ENCODE data around the gene PLCD1. TPM values are rescaled to one million over a fixed set of nuclear protein-coding genes. Genes with fewer than 3 reads are reported as not detected.

PLCD1 gene
- total and polyA plus RNA-seq, 5 donors, result 11.2 to 17.7 (median 13.7) TPM

Small RNA genes lying within 50 kb of the gene (microRNA-seq; reads per million reads assigned to microRNA genes)
- gene MIR26A1, result 10.7 to 361 reads per million in 2 donors

Other genes with a start within 250 kb of the PLCD1 start
- 10 to 100 TPM; 38.3 to 50.9 (median 41.0) TPM for gene CTDSPL, start 167.8 kb downstream of the PLCD1 start, total RNA-seq
- 13.6 TPM for gene CTDSPL, start 167.8 kb downstream of the PLCD1 start, polyA plus RNA-seq
- 1 to 10 TPM; 4.0 to 9.7 (median 8.8) TPM for gene VILL, start 38.9 kb downstream of the PLCD1 start, total RNA-seq
- gene VILL, start 38.9 kb downstream of the PLCD1 start, polyA plus RNA-seq, result 5.4 TPM
- gene DLEC1, start 9.6 kb upstream of the PLCD1 start, total RNA-seq, result 1 to 10 TPM in 1 of 4 donors, under 1 TPM in 3; 0.23 to 1.0 (median 0.61) TPM
- gene DLEC1, start 9.6 kb upstream of the PLCD1 start, polyA plus RNA-seq, result 0.48 TPM
- gene ACAA1, start 107.5 kb upstream of the PLCD1 start, total RNA-seq, result 10 to 100 TPM; 80.8 to 98.8 (median 88.4) TPM
- gene ACAA1, start 107.5 kb upstream of the PLCD1 start, polyA plus RNA-seq, result 98.8 TPM
- 10 to 100 TPM; 11.1 to 19.8 (median 13.1) TPM for gene MYD88, start 109.0 kb upstream of the PLCD1 start, total RNA-seq
- 8.4 TPM for gene MYD88, start 109.0 kb upstream of the PLCD1 start, polyA plus RNA-seq
- 10 to 100 TPM; 20.2 to 39.1 (median 25.1) TPM for gene OXSR1, start 135.9 kb upstream of the PLCD1 start, total RNA-seq
- 12.9 TPM for gene OXSR1, start 135.9 kb upstream of the PLCD1 start, polyA plus RNA-seq
- under 1 TPM in 2 of 4 donors, not detected in 2; 0.18 to 0.29 TPM for gene SLC22A13, start 236.2 kb upstream of the PLCD1 start, total RNA-seq
- 0.09 TPM for gene SLC22A13, start 236.2 kb upstream of the PLCD1 start, polyA plus RNA-seq